Astrocyte (in vitro differentiated cells and primary cell): ENCODE results near the gene PPARG.

Source experiments
- EZH2 ChIP-seq: IDR thresholded peaks from 2 replicates; pipeline ENCODE4 v1.6.1; 2012; ENCODE audit warnings: mild to moderate bottlenecking, low read length, inconsistent platforms; ENCODE audit not compliant: insufficient read depth
- TF ChIP-seq, protein P1 (sequence below): IDR thresholded peaks from 2 replicates; pipeline ENCODE4 v1.5.1; 2011; ENCODE audit warnings: low read depth, mild to moderate bottlenecking, inconsistent platforms, low read length, moderate library complexity; ENCODE audit not compliant: insufficient read depth

DNA sequence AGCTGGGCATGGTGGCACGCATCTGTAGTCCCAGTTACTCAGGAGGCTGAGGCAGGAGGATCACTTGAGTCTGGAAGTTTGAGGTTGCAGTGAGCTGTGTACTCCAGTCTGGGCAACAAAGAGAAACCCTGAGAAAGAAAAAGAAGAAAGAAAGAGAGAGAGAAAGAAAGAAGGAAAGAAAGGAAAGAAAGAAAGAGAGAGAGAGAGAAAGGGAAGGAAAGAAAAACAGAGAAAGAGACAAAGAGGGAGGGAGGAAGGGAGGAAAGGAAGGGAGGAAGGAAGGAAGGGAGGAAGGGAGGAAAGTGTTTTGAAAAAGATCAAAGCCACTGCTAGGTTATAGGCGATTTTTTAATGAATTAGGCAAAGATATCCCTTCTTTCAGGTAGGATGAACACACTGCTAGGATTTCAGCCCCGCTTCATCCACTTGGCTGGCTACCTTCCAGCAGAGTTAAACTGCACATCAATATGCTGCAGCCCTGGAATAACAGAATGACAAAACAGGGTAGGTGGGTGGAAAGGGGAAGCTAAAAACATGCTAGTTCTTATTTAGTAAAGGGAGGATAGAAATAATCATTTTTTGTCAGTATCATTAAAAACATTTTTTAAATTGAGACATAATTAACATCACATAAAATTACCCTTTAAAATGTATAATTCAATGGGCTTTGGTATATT, 12.8 kb upstream of the PPARG start:
- TF ChIP-seq, protein P1, sequence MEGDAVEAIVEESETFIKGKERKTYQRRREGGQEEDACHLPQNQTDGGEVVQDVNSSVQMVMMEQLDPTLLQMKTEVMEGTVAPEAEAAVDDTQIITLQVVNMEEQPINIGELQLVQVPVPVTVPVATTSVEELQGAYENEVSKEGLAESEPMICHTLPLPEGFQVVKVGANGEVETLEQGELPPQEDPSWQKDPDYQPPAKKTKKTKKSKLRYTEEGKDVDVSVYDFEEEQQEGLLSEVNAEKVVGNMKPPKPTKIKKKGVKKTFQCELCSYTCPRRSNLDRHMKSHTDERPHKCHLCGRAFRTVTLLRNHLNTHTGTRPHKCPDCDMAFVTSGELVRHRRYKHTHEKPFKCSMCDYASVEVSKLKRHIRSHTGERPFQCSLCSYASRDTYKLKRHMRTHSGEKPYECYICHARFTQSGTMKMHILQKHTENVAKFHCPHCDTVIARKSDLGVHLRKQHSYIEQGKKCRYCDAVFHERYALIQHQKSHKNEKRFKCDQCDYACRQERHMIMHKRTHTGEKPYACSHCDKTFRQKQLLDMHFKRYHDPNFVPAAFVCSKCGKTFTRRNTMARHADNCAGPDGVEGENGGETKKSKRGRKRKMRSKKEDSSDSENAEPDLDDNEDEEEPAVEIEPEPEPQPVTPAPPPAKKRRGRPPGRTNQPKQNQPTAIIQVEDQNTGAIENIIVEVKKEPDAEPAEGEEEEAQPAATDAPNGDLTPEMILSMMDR, result no peak
- no peak for TF ChIP-seq EZH2
